Measurements from ENCODE around the gene WDFY4.

Gene WDFY4

GRCh38 chr10:49000437-49001398 is 316.0 kb downstream of the WDFY4 start:
- peak in 1 of 2 donors; percentile 49 for DNase-seq
- no peak overlapping the region for H3K4me3 ChIP-seq
- no peaks in the 10 kb centered on the region for H3K27me3 ChIP-seq
- intact Hi-C loops (cut with DNase I; ENCODE audit: low total_unique reads) = no loop called here
- no peaks in the 10 kb centered on the region for H3K9me3 ChIP-seq
- H3K4me1 ChIP-seq = peaks cover 0 to 11% (median 0%) of the 10 kb centered on the region in 4 donors
- no peak for TF ChIP-seq CTCF (IDR thresholded peaks at IDR 0.05)
- no peak overlapping the region for H3K27ac ChIP-seq
- no peaks in the 10 kb centered on the region for H3K36me3 ChIP-seq

GRCh38 chr10:49001402-49001801 is 316.7 kb downstream of the WDFY4 start:
- DNase-seq = peak in 1 of 2 donors; percentile 44
- Histone ChIP-seq H3K27ac (no peak overlapping the region), H3K36me3 (no peaks in the 10 kb centered on the region), H3K4me1 (peaks cover 0 to 11% (median 0%) of the 10 kb centered on the region in 4 donors), H3K4me3 (no peak overlapping the region), H3K9me3 (no peaks in the 10 kb centered on the region), H3K27me3 (no peaks in the 10 kb centered on the region)
- TF ChIP-seq CTCF (IDR thresholded peaks at IDR 0.05) = no peak
- intact Hi-C loops (cut with DNase I; ENCODE audit: low total_unique reads) = no loop called here

DNA sequence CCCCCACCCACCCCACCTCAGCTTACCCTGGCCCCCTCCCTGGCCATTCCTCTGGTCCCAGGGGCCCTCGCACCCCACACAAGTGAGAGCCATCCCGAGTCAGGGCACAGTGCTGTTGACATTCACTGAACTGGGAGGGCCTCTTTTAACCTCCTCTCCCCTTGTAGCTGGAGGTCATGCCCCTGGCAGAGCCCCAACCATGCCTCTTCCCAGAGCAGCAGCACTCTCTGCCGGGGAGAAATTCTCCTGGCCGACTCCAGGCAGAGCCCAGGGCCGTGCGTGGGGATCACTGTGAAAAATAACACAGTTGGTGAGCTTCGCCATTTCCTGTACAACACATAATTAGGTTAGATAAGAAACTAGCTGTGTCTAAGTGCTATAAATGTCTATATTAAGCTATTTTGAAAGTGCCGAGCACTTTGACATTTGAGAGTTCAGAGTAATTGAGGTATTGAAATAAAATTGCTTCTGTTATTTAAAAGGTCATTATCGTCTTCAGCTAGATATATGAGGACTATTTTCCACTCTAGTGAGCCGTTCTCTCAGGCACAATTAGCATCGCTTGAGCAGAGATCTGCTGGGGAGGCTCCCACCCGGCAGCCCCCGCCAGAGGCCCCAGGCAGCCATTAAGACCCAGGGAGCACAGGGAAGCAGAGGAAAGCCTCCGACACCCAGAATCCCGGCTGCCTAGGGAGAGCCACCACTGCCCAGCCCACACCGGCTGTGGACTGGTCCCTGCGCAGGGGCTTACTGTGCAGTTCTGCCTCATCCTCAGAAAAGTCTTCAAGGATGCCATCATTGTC is 317.4 kb downstream of the WDFY4 start:
- Histone ChIP-seq H3K4me1 (peaks cover 0 to 11% (median 0%) of the 10 kb centered on the region in 4 donors), H3K27me3 (no peaks in the 10 kb centered on the region), H3K4me3 (no peak overlapping the region), H3K9me3 (no peaks in the 10 kb centered on the region), H3K27ac (no peak overlapping the region), H3K36me3 (no peaks in the 10 kb centered on the region)
- intact Hi-C loops (cut with DNase I; ENCODE audit: low total_unique reads) = no loop called here
- no peak for TF ChIP-seq CTCF (IDR thresholded peaks at IDR 0.05)
- peak in 1 of 2 donors; percentile 56 for DNase-seq

DNA sequence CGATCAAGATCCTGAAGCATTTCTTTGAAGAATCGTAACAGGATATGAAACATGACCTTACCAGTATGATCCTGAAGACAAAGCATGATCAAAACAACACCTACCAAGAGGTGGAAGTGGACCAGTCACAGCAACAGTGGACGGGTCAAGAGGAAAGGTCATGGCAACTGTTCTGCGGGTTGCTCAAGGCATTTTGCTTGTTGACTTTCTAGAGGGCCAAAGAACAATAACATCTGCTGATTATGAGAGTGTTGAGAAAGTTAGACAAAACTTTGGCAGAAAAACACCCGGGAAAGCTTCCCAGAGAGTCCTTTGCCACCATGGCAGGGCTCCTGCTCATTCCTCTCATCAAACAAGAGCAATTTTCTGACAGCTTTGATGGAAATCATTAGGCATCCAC is 320.6 kb downstream of the WDFY4 start:
- H3K4me1 ChIP-seq = peaks cover 0 to 30% (median 19%) of the 10 kb centered on the region in 4 donors
- H3K9me3 ChIP-seq = no peaks in the 10 kb centered on the region
- no peaks in the 10 kb centered on the region for H3K36me3 ChIP-seq
- no peak for TF ChIP-seq CTCF (IDR thresholded peaks at IDR 0.05)
- intact Hi-C loops (cut with DNase I; ENCODE audit: low total_unique reads) = no loop called here
- H3K27me3 ChIP-seq = no peaks in the 10 kb centered on the region
- peak; percentile 54 to 68 for DNase-seq
- H3K27ac ChIP-seq = no peak overlapping the region
- H3K4me3 ChIP-seq = no peak overlapping the region

DNA sequence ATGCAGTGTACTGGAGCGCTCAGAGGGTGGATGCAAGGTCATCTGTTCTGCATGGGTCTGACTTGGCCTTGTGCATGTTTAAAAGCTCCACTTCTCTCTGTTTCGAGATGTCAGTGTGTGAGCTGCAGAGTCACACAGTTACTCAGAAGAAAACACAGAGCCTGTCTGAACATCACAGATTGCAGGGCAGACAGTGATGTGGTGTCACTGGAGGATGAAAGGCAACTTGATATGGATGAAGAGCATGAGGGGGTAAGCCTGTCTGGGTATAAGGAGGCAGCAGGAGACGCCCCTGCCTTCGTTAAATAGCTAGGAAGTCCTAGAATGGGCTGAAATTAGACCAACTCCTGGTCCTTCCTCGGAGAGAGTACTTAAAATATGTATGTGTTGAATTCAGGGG is 322.5 kb downstream of the WDFY4 start:
- no peak for TF ChIP-seq CTCF (IDR thresholded peaks at IDR 0.05)
- peaks cover 0 to 22% (median 19%) of the 10 kb centered on the region in 4 donors for H3K4me1 ChIP-seq
- intact Hi-C loops (cut with DNase I; ENCODE audit: low total_unique reads) = no loop called here
- no peak overlapping the region for H3K4me3 ChIP-seq
- no peaks in the 10 kb centered on the region for H3K27me3 ChIP-seq
- H3K36me3 ChIP-seq = no peaks in the 10 kb centered on the region
- no peaks in the 10 kb centered on the region for H3K9me3 ChIP-seq
- DNase-seq = no peak
- no peak overlapping the region for H3K27ac ChIP-seq
